Ishikawa (cell line): ENCODE results near the gene HOXA6.

Experiments
- CEBPB ChIP-seq: IDR thresholded peaks from 2 replicates; pipeline ENCODE4 v1.6.1; 2012
- CREB1 ChIP-seq: IDR thresholded peaks from 2 replicates; pipeline ENCODE4 v1.6.1; 2012; ENCODE audit warnings: low read depth
- EGR1 ChIP-seq: IDR thresholded peaks from 2 replicates; pipeline ENCODE4 v1.6.1; 2012
- EP300 ChIP-seq: IDR thresholded peaks from 2 replicates; pipeline ENCODE4 v1.6.1; 2012; ENCODE audit warnings: borderline replicate concordance
- FOXM1 ChIP-seq: IDR thresholded peaks from 2 replicates; pipeline ENCODE4 v1.6.1; 2012; ENCODE audit warnings: low read depth, borderline replicate concordance
- MAX ChIP-seq: IDR thresholded peaks from 2 replicates; pipeline ENCODE4 v1.6.1; 2012
- NFIC ChIP-seq: IDR thresholded peaks from 2 replicates; pipeline ENCODE4 v1.6.1; 2012
- RAD21 ChIP-seq: IDR thresholded peaks from 2 replicates; pipeline ENCODE4 v1.6.1; 2012; ENCODE audit warnings: low read depth
- REST ChIP-seq: IDR thresholded peaks from 2 replicates; pipeline ENCODE4 v1.6.1; 2012; ENCODE audit warnings: low read depth, mild to moderate bottlenecking
- TAF1 ChIP-seq: IDR thresholded peaks from 2 replicates; pipeline ENCODE4 v1.6.1; 2012; ENCODE audit warnings: low read depth, mild to moderate bottlenecking
- TCF12 ChIP-seq: IDR thresholded peaks from 2 replicates; pipeline ENCODE4 v1.6.1; 2012; ENCODE audit warnings: low read depth
- TEAD4 ChIP-seq: IDR thresholded peaks from 2 replicates; pipeline ENCODE4 v1.6.1; 2012
- USF1 ChIP-seq: IDR thresholded peaks from 2 replicates; pipeline ENCODE4 v1.6.1; 2012
- YY1 ChIP-seq: IDR thresholded peaks from 2 replicates; pipeline ENCODE4 v1.6.1; 2012; ENCODE audit warnings: low read depth
- ZBTB7A ChIP-seq: IDR thresholded peaks from 2 replicates; pipeline ENCODE4 v1.6.1; 2012; ENCODE audit warnings: low read depth

Gene HOXA6

GRCh38 chr7:27145165-27145913 is 2.2 kb downstream of the HOXA6 start:
- TF ChIP-seq CEBPB: no peak
- TF ChIP-seq EGR1: no peak
- TF ChIP-seq ZBTB7A: no peak
- no peak for TF ChIP-seq RAD21
- no peak for TF ChIP-seq NFIC
- TF ChIP-seq TEAD4: no peak
- TF ChIP-seq YY1: no peak
- no peak for TF ChIP-seq REST
- TF ChIP-seq CREB1: no peak
- TF ChIP-seq TCF12: no peak
- TF ChIP-seq MAX: no peak
- no peak for TF ChIP-seq FOXM1
- no peak for TF ChIP-seq TAF1
- no peak for TF ChIP-seq USF1
- TF ChIP-seq EP300: no peak

GRCh38 chr7:27144781-27145164 is 2.8 kb downstream of the HOXA6 start:
- TF ChIP-seq TAF1 (no peak), EGR1 (no peak), ZBTB7A (no peak), MAX (no peak), EP300 (no peak), TEAD4 (no peak), CREB1 (no peak), YY1 (no peak), FOXM1 (no peak), REST (no peak), NFIC (no peak)

- TF ChIP-seq ZBTB7A: peak; percentile 25; the same call in 1 of the 2 replicates
- no peak for TF ChIP-seq FOXM1
These were observed 3.4 kb downstream of the HOXA6 start for GRCh38 chr7:27143950-27144780.

GRCh38 chr7:27143023-27143949 is 4.3 kb downstream of the HOXA6 start, which contains the start of gene HOXA5:
Gene HOXA5, minus strand, starts transcription at chr7:27143681. Its CDS starts 74 bp downstream, at chr7:27143607.
- 0 out of 2 replicates have a peak, but pooled peaks have one; percentile 57 for TF ChIP-seq ZBTB7A
- no peak for TF ChIP-seq TCF12
- no peak; the same call in 1 of the 2 replicates for TF ChIP-seq TAF1
- TF ChIP-seq YY1: no peak
- TF ChIP-seq FOXM1: no peak
- TF ChIP-seq CEBPB: peak; percentile 78
- TF ChIP-seq CREB1: no peak
- peak; percentile 27; the same call in 1 of the 2 replicates for TF ChIP-seq TEAD4
- TF ChIP-seq RAD21: peak; percentile 88
- TF ChIP-seq REST: no peak
- no peak for TF ChIP-seq EGR1
- TF ChIP-seq USF1: peak; percentile 93
- peak; percentile 80 for TF ChIP-seq MAX
- TF ChIP-seq NFIC: no peak
- no peak for TF ChIP-seq EP300
